A549 (cell line): ENCODE results near the gene IFT25. TPM values are rescaled to one million over a fixed set of nuclear protein-coding genes. Genes with fewer than 3 reads are reported as not detected.
"Not testable (repeated sequence)": the region's sequence is repeated elsewhere in the genome, so short reads cannot be mapped to it uniquely, and the experiment has no call there.

ENCODE experiments used
- ATAC-seq, 2 experiments: fragments of 200-7000 bp in 1 of 2; fragments of >200 bp in 1 of 2; cut with Nextera tagmentation in 1 of 2; cut with Tn5 transposase in 1 of 2; 3 replicates each; pipeline versions ENCODE4 v1.8.0 to v1.9.1; 2018 to 2020; ENCODE audit warnings: mild to moderate bottlenecking in 1 of 2, moderate library complexity in 1 of 2
- CTCF ChIA-PET: fragments of 300-600 bp; sonication (Branson Sonifier 250); formaldehyde crosslinking; extraction: SDS; loops from one replicate; lab custom pipeline; 2021; ENCODE audit warnings: antibody characterized with exemption, inconsistent platforms; lab: Yijun Ruan, JAX
- POLR2A ChIA-PET: fragments of 350-600 bp; formaldehyde crosslinking; extraction: SDS; loops from one replicate; lab custom pipeline; 2021; ENCODE audit warnings: antibody characterized with exemption, inconsistent platforms; lab: Yijun Ruan, JAX
- DNase-seq, 2 experiments: peaks; one replicate each; pipeline versions ENCODE4 v3.0.0 to v3.0.0-alpha.2; 2011 to 2016; ENCODE audit warnings: low read depth in 1 of 2, low spot score in 1 of 2
- FAIRE-seq: peaks from 2 replicates; lab custom pipeline; 2011; peaks lifted over from hg19 to GRCh38; lab: Jason Lieb, UNC
- H3K27ac ChIP-seq, 2 experiments: fragments of >200 bp; sonication (Bioruptor Twin); formaldehyde crosslinking; 3 replicates each; pipeline ENCODE4 v1.5.1; 2016 to 2017
- H3K4me1 ChIP-seq: fragments of >200 bp; sonication (Bioruptor Twin); formaldehyde crosslinking; 3 replicates; pipeline ENCODE4 v1.6.1; 2016
- H3K4me2 ChIP-seq: fragments of >200 bp; sonication (Bioruptor Twin); formaldehyde crosslinking; 3 replicates; pipeline ENCODE4 v1.6.1; 2016
- H3K4me3 ChIP-seq: fragments of >200 bp; sonication (Bioruptor Twin); formaldehyde crosslinking; 3 replicates; pipeline ENCODE4 v1.5.1; 2016
- H3K9me3 ChIP-seq: fragments of >200 bp; sonication (Bioruptor Twin); formaldehyde crosslinking; 3 replicates; pipeline ENCODE4 v1.6.1; 2016
- ATOH8 ChIP-seq: fragments of 250-450 bp; sonication (Bioruptor Pico); IDR thresholded peaks from 2 replicates; pipeline ENCODE4 v1.5.0; 2020; ENCODE audit warnings: low read depth, mild to moderate bottlenecking, moderate library complexity
- CBX2 ChIP-seq: fragments of 200-600 bp; sonication (generic); IDR thresholded peaks from 2 replicates; pipeline ENCODE4 v1.6.1; 2016; ENCODE audit warnings: low read depth, mild to moderate bottlenecking, borderline replicate concordance
- GATA3 ChIP-seq: IDR thresholded peaks from 2 replicates; pipeline ENCODE4 v1.6.1; 2012; ENCODE audit warnings: borderline replicate concordance
- HOXB13 ChIP-seq: fragments of 250-450 bp; sonication (Bioruptor Pico); IDR thresholded peaks from 2 replicates; pipeline ENCODE4 v1.5.0; 2020; ENCODE audit warnings: low read depth, mild to moderate bottlenecking, moderate library complexity
- HOXB5 ChIP-seq: fragments of 250-450 bp; sonication (Bioruptor Pico); IDR thresholded peaks from 2 replicates; pipeline ENCODE4 v1.5.0; 2020; ENCODE audit warnings: mild to moderate bottlenecking, moderate library complexity
- JUN ChIP-seq, 2 experiments: fragments of >200 bp; sonication (Bioruptor Twin); formaldehyde crosslinking; IDR thresholded peaks; 2 replicates in 1 of 2; 3 replicates in 1 of 2; pipeline ENCODE4 v1.6.1; 2016 to 2017
- NPAS2 ChIP-seq: fragments of 250-450 bp; sonication (Bioruptor Pico); IDR thresholded peaks from 2 replicates; pipeline ENCODE4 v1.8.0; 2022; ENCODE audit warnings: mild to moderate bottlenecking, moderate library complexity, borderline replicate concordance
- PHF8 ChIP-seq: fragments of 200-600 bp; sonication (generic); IDR thresholded peaks from 2 replicates; pipeline ENCODE4 v1.6.1; 2016; ENCODE audit warnings: low read depth, mild to moderate bottlenecking, antibody characterized with exemption, moderate library complexity, borderline replicate concordance
- POLR2A ChIP-seq: IDR thresholded peaks from 2 replicates; pipeline ENCODE4 v1.6.1; 2012; ENCODE audit warnings: mild to moderate bottlenecking, low read length
- RAD21 ChIP-seq, 2 experiments: fragments of >200 bp in 1 of 2; sonication (Bioruptor Twin) in 1 of 2; formaldehyde crosslinking in 1 of 2; IDR thresholded peaks in 1 of 2; conservative IDR thresholded peaks in 1 of 2; 2 replicates in 1 of 2; 3 replicates in 1 of 2; pipeline ENCODE4 v1.6.1; 2012 to 2018; ENCODE audit warnings: inconsistent platforms in 1 of 2
- ZC3H11A ChIP-seq: fragments of 450-650 bp; IDR thresholded peaks from 2 replicates; pipeline ENCODE4 v1.6.1; 2014; ENCODE audit warnings: antibody characterized with exemption, mild to moderate bottlenecking
- ZFP36 ChIP-seq: fragments of 450-650 bp; IDR thresholded peaks from 2 replicates; pipeline ENCODE4 v1.6.1; 2014; ENCODE audit warnings: borderline replicate concordance; ENCODE audit not compliant: partially characterized antibody
- ZNF302 ChIP-seq: fragments of 250-450 bp; sonication (Bioruptor Pico); IDR thresholded peaks from 2 replicates; pipeline ENCODE4 v1.9.0; 2021; ENCODE audit warnings: inconsistent platforms, mild to moderate bottlenecking, moderate library complexity
- WGBS: methylation state at CpG from one replicate; pipeline ENCODE4 v1.1.6; 2017; ENCODE audit errors: missing lambda C conversion rate; 5-methylcytosine and 5-hydroxymethylcytosine counted together
- polyA minus RNA-seq: library from RNA; depleted of rRNA, polyadenylated mRNA; stranded (reverse); fragments of >200 nt; gene quantifications from 2 replicates; pipeline ENCODE4 v1.2.3, GENCODE V29; 2011; rRNA and poly(A)+ RNA removed
- polyA plus RNA-seq, 4 experiments: library from polyadenylated mRNA; depleted of rRNA in 3 of 4; stranded (reverse); fragments of >200 nt; fragmentation: RNase III in 1 of 4; extraction: RNeasy Plus Mini Kit Qiagen cat#74134 plus additional on column Dnase treatment in 1 of 4; gene quantifications; 2 replicates in 3 of 4; 3 replicates in 1 of 4; pipeline ENCODE4 v1.2.3, GENCODE V29; 2011 to 2017
- TF ChIP-seq, protein P1 (sequence below): fragments of >200 bp; sonication (Bioruptor Twin); formaldehyde crosslinking; IDR thresholded peaks from 3 replicates; pipeline ENCODE4 v1.6.1; 2016
- TF ChIP-seq, protein P2 (sequence below): fragments of >200 bp; sonication (Bioruptor Twin); formaldehyde crosslinking; IDR thresholded peaks from 3 replicates; pipeline ENCODE4 v1.5.1; 2016

The IFT25 gene
- polyA plus RNA-seq (2011; rRNA removed) (37.0 and 49.4 TPM in 2 replicates), polyA plus RNA-seq (2017; fragmentation: RNase III; extraction: RNeasy Plus Mini Kit Qiagen cat#74134 plus additional on column Dnase treatment) (39.0 to 41.4 TPM (median 41.3 TPM) in 3 replicates), polyA minus RNA-seq (2.5 and 2.8 TPM in 2 replicates)
- 17.0 and 20.0 TPM in 2 replicates for polyA plus RNA-seq (2012; cell fraction: cytosol; rRNA removed)
- polyA plus RNA-seq (2012; cell fraction: nucleus; rRNA removed) = 4.9 and 7.7 TPM in 2 replicates

- 0% methylated on average over 10 of the region's 90 CpGs for WGBS
- Histone ChIP-seq H3K27ac (peak within 1 kb of the TSS; percentile 93 to 96), H3K9me3 (no peaks in the 10 kb centered on the region), H3K4me1 (peaks cover 9% of the 10 kb centered on the region; the same call in 2 of the 3 replicates)
- POLR2A ChIA-PET = interaction anchor here (0.8 to 1.6 kb wide), 7 partner anchors 9 to 85 kb away, joined by 3 to 17 read pairs (median 5); partner anchors contain the start of gene YIPF1
- TF ChIP-seq ATOH8 (no peak), POLR2A (peak; percentile 68), JUN (IDR thresholded peaks at IDR 0.05) (peak in 1 of 2 experiments; percentile 44; a peak in 1 of 5 replicates), PHF8 (peak; percentile 49; the same call in 1 of the 2 replicates), HOXB5 (no peak), ZFP36 (no peak), NPAS2 (CRISPR knock-in tag) (no peak), GATA3 (no peak), HOXB13 (no peak)
- TF ChIP-seq, protein P1, sequence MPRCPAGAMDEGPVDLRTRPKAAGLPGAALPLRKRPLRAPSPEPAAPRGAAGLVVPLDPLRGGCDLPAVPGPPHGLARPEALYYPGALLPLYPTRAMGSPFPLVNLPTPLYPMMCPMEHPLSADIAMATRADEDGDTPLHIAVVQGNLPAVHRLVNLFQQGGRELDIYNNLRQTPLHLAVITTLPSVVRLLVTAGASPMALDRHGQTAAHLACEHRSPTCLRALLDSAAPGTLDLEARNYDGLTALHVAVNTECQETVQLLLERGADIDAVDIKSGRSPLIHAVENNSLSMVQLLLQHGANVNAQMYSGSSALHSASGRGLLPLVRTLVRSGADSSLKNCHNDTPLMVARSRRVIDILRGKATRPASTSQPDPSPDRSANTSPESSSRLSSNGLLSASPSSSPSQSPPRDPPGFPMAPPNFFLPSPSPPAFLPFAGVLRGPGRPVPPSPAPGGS = peak; percentile 30; the same call in 1 of the 3 replicates
- TF ChIP-seq, all 56 proteins: peak for 4
- CTCF ChIA-PET = interaction anchor here (0.5 to 3.0 kb wide), 6 partner anchors 14 to 726 kb away, joined by 3 to 9 read pairs (median 4); no protein-coding TSS in a partner anchor
- DNase-seq = peak; percentile 49 to 94
- peak; percentile 77 to 91 for ATAC-seq
- Histone ChIP-seq H3K4me3 (peak within 1 kb of the TSS; percentile 72), H3K4me2 (peak within 1 kb of the TSS; percentile 95)
- FAIRE-seq = no peak
Observed at GRCh38 chr1:53945433-53946251, at the start of gene IFT25. TSS of gene IFT25 (minus strand) at chr1:53945699. CDS start at chr1:53940082, 5,617 bp downstream.

DNA sequence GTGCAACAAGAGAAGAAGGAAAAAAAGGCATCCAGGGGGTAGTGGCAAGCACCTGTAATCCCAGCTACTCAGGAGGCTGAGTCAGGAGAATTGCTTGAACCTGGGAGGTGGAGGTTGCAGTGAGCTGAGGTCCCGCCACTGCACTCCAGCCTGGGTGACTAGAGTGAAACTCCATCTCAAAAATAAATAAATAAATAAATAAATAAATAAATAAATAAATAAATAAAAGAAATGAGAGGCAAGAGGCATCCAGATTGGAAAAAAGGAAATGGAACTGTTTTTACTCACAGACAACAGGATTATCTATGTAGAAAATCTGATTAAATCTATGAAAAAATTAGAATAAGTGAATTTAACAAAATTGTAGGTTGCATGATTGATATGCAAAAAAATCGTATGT, 49.0 kb upstream of the IFT25 start:
- POLR2A ChIA-PET, CTCF ChIA-PET, FAIRE-seq, H3K27ac ChIP-seq, H3K4me3 ChIP-seq, H3K4me1 ChIP-seq, DNase-seq, H3K9me3 ChIP-seq, ATAC-seq, H3K4me2 ChIP-seq: not testable (repeated sequence)
- WGBS = 71% methylated on average over 2 of the region's 2 CpGs
- peak; percentile 66; the same call in 1 of the 2 replicates for TF ChIP-seq ZC3H11A

DNA sequence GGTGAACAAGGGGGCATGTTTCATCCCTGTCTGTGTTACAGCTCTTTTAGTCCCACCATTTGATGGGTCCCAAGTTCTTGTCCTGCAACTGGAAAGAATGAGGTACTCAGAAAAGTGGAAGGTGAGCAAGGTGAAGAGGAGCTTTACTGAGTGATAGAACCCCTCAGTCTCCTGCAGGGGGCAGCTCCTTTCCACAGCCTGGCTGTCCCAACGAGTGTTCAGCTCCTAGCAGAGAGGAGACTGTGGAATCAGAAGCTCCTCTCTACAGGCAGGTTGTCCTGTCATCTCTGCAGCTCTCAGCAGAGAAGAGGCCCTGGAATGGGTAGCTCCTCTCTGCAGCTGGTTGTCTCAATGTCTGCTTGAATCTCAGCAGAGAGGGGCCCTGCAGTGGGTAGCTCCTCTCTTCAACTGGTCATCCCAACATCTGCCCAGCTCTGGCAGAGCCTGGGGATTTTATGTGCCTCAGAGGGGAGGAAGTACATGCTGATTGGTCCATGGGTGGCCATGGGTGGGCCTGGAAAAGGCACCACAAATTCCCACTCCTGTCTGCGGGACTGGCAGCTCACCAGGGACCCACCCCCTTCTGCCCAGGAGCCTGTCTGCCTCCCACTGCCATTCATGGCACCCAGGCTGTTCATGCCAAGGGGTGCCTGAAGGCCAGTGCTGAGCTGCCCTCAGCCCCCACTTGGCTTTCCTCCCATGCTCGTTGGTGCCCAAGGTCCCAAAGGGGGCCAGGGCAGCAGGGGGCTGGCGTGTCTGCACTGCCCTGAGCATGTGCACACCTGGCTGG, 46.8 kb upstream of the IFT25 start:
- Histone ChIP-seq H3K27ac (no peak overlapping the region), H3K4me1 (no peaks in the 10 kb centered on the region), H3K9me3 (no peaks in the 10 kb centered on the region)
- 20% methylated on average over 2 of the region's 4 CpGs for WGBS
- CTCF ChIA-PET = interaction anchor here (0.6 to 2.1 kb wide), 5 partner anchors 13 to 90 kb away, joined by 3 to 9 read pairs (median 4); no protein-coding TSS in a partner anchor
- peak; percentile 34 to 56; a peak in 3 of 5 replicates for TF ChIP-seq RAD21 (conservative IDR thresholded peaks at IDR 0.05 in 1 of 2, IDR thresholded peaks at IDR 0.05 in 1 of 2)
- no peak for TF ChIP-seq ZNF302
- no peak for TF ChIP-seq CBX2
- TF ChIP-seq, protein P2, sequence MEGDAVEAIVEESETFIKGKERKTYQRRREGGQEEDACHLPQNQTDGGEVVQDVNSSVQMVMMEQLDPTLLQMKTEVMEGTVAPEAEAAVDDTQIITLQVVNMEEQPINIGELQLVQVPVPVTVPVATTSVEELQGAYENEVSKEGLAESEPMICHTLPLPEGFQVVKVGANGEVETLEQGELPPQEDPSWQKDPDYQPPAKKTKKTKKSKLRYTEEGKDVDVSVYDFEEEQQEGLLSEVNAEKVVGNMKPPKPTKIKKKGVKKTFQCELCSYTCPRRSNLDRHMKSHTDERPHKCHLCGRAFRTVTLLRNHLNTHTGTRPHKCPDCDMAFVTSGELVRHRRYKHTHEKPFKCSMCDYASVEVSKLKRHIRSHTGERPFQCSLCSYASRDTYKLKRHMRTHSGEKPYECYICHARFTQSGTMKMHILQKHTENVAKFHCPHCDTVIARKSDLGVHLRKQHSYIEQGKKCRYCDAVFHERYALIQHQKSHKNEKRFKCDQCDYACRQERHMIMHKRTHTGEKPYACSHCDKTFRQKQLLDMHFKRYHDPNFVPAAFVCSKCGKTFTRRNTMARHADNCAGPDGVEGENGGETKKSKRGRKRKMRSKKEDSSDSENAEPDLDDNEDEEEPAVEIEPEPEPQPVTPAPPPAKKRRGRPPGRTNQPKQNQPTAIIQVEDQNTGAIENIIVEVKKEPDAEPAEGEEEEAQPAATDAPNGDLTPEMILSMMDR = peak; percentile 24; the same call in 2 of the 3 replicates
- no peak for TF ChIP-seq HOXB13
- TF ChIP-seq, all 56 proteins: peak for 2
- ATAC-seq (peak; percentile 85 to 92; a peak in 5 of 6 replicates), FAIRE-seq (no peak), DNase-seq (peak in 1 of 2 experiments; percentile 22)
- POLR2A ChIA-PET = no interaction called here
- Histone ChIP-seq H3K4me3 (no peak overlapping the region), H3K4me2 (no peak overlapping the region)
